Activated CD4-positive, alpha-beta T cell treated with anti-CD3 and anti-CD28 coated beads for 36 hours (primary cell): Measurements from ENCODE around the gene LEPR. TPM values are rescaled to one million over a fixed set of nuclear protein-coding genes. Genes with fewer than 3 reads are reported as not detected.

Experiments
- ATAC-seq: fragments of 200-7000 bp; cut with Tn5 transposase; one replicate; pipeline ENCODE4 v1.10.0; 2021; ENCODE audit warnings: mild to moderate bottlenecking, moderate library complexity
- CTCF ChIA-PET: fragments of 350-600 bp; sonication (Branson Sonifier 250); formaldehyde crosslinking; loops from one replicate; lab custom pipeline; 2021; ENCODE audit warnings: antibody characterized with exemption; lab: Charles Lee
- POLR2A ChIA-PET: fragments of 350-600 bp; sonication (Branson Sonifier 250); formaldehyde crosslinking; loops from one replicate; lab custom pipeline; 2021; ENCODE audit warnings: antibody characterized with exemption, inconsistent platforms; lab: Charles Lee
- DNase-seq: peaks from one replicate; pipeline ENCODE4 v3.0.0-alpha.2; 2020
- H3K27ac Mint-ChIP-seq: one replicate; pipeline ENCODE4 v1.8.0; 2021; ENCODE audit warnings: mixed read lengths
- H3K27me3 Mint-ChIP-seq: one replicate; pipeline ENCODE4 v1.8.0; 2021; ENCODE audit warnings: mixed read lengths
- H3K36me3 Mint-ChIP-seq: one replicate; pipeline ENCODE4 v1.8.0; 2021; ENCODE audit warnings: low read depth, mixed read lengths
- H3K4me1 Mint-ChIP-seq: one replicate; pipeline ENCODE4 v1.8.0; 2021; ENCODE audit warnings: mixed read lengths
- H3K4me3 Mint-ChIP-seq: one replicate; pipeline ENCODE4 v1.8.0; 2021; ENCODE audit warnings: mild to moderate bottlenecking, moderate library complexity, mixed read lengths
- H3K9me3 Mint-ChIP-seq: one replicate; pipeline ENCODE4 v1.8.0; 2021; ENCODE audit warnings: low read depth, mixed read lengths
- intact Hi-C, 2 experiments: fragments of 100-400 bp; cut with DNase I in 1 of 2; cut with micrococcal nuclease in 1 of 2; formaldehyde crosslinking; loops; one replicate each; pipeline versions ENCODE4 v1.14.2 to v1.15.1; 2022 to 2024; cut with DNase I, micrococcal nuclease
- total RNA-seq, 2 experiments: library from RNA; stranded (reverse); gene quantifications; one replicate each; pipeline ENCODE4 v1.2.3, GENCODE V29; 2021

Gene LEPR
- total RNA-seq, 2 experiments from 2014 or later: 2.7 to 3.7 TPM

- ATAC-seq (no peak), DNase-seq (no peak)
- Mint-ChIP-seq H3K4me3 (no peak overlapping the region), H3K4me1 (peaks cover 6% of the 10 kb centered on the region), H3K27ac (no peak overlapping the region), H3K27me3 (no peaks in the 10 kb centered on the region), H3K9me3 (no peaks in the 10 kb centered on the region), H3K36me3 (peaks cover 25% of the 10 kb centered on the region)
- ChIA-PET CTCF (no interaction called here), POLR2A (no interaction called here)
- intact Hi-C loops: loop anchor here (1.0 to 10.0 kb wide), 6 partner anchors 357 to 1832 kb away; partner anchors contain the start of gene PGM1 (in 1 of the 2)
These were observed 4.1 kb downstream of the LEPR start for GRCh38 chr1:65424573-65424889.

- intact Hi-C loops: loop anchor here in 1 of 2 experiments (10.0 kb wide), 1 partner anchor 1020 kb away; no protein-coding TSS in a partner anchor
- no peak for DNase-seq
- Mint-ChIP-seq H3K4me1 (peaks cover 6% of the 10 kb centered on the region), H3K4me3 (no peak overlapping the region), H3K9me3 (no peaks in the 10 kb centered on the region), H3K27me3 (no peaks in the 10 kb centered on the region), H3K27ac (no peak overlapping the region), H3K36me3 (peaks cover 25% of the 10 kb centered on the region)
- CTCF ChIA-PET: no interaction called here
- POLR2A ChIA-PET: no interaction called here
- ATAC-seq: no peak
These were observed 4.5 kb downstream of the LEPR start for GRCh38 chr1:65425006-65425405.

- ATAC-seq (no peak), DNase-seq (no peak)
- Mint-ChIP-seq H3K27me3 (no peaks in the 10 kb centered on the region), H3K9me3 (no peaks in the 10 kb centered on the region), H3K4me1 (peaks cover 8% of the 10 kb centered on the region), H3K36me3 (peaks cover 25% of the 10 kb centered on the region), H3K4me3 (no peak overlapping the region), H3K27ac (no peak overlapping the region)
- CTCF ChIA-PET: no interaction called here
- POLR2A ChIA-PET: no interaction called here
- intact Hi-C loops: loop anchor here in 1 of 2 experiments (10.0 kb wide), 1 partner anchor 1019 kb away; no protein-coding TSS in a partner anchor
These were observed 5.2 kb downstream of the LEPR start for GRCh38 chr1:65425697-65426096.

DNA sequence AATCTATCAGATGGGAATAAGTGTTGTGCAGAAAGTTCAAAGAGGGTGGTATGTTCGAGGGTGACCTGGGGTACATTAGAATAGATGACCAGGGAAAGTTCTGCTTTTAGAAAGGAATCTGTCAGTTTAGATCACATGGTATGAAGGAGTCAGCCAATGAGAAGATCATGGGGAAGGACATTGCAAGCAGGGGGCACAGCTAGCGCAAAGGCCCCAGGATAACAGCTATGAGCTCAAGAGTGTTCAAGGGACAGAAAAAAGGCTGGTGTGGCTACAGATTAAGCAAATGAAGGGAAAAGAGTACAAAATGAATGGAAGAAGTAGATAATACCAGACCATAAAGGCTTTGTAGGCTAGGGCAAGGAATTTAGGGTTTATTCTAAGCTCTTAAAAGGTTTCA is 8.6 kb downstream of the LEPR start:
- Mint-ChIP-seq H3K4me3 (no peak overlapping the region), H3K9me3 (no peaks in the 10 kb centered on the region), H3K36me3 (peaks cover 25% of the 10 kb centered on the region), H3K27me3 (no peaks in the 10 kb centered on the region), H3K27ac (no peak overlapping the region), H3K4me1 (peaks cover 12% of the 10 kb centered on the region)
- intact Hi-C loops: loop anchor here in 1 of 2 experiments (10.0 kb wide), 1 partner anchor 1016 kb away; no protein-coding TSS in a partner anchor
- POLR2A ChIA-PET: no interaction called here
- DNase-seq (no peak), ATAC-seq (no peak)
- CTCF ChIA-PET: interaction anchor here (1.5 kb wide), 3 partner anchors 30 to 258 kb away, joined by 3 to 5 read pairs (median 4); no protein-coding TSS in a partner anchor

DNA sequence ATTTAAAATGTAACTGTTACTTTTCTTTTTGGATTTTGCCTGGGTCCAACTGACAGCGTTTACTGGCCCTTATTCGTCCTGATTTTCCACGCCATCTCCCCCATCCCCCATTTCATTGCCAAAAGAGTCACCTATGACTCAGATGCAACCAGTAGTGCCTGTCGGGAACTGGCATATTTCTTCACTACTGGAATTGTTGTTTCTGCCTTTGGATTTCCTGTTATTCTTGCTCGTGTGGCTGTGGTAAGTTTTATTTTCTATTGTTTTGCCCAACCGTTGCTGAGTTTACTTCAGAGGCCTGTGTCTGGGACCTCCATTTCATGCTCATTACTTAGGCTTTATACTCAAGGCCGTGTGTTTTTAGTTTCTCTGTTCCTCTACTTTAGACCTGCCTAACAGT is 9.3 kb downstream of the LEPR start:
- ChIA-PET CTCF (interaction anchor here (0.7 to 2.2 kb wide), 6 partner anchors 8 to 258 kb away, joined by 3 to 12 read pairs (median 4); no protein-coding TSS in a partner anchor), POLR2A (no interaction called here)
- no peak for DNase-seq
- no peaks in the 10 kb centered on the region for H3K27me3 Mint-ChIP-seq
- peaks cover 12% of the 10 kb centered on the region for H3K4me1 Mint-ChIP-seq
- intact Hi-C loops: loop anchor here (5.0 to 10.0 kb wide), 2 partner anchors 257 to 1015 kb away; no protein-coding TSS in a partner anchor
- H3K9me3 Mint-ChIP-seq: no peaks in the 10 kb centered on the region
- peaks cover 25% of the 10 kb centered on the region for H3K36me3 Mint-ChIP-seq
- H3K4me3 Mint-ChIP-seq: no peak overlapping the region
- no peak for ATAC-seq
- peak overlapping the region; percentile 29 for H3K27ac Mint-ChIP-seq

DNA sequence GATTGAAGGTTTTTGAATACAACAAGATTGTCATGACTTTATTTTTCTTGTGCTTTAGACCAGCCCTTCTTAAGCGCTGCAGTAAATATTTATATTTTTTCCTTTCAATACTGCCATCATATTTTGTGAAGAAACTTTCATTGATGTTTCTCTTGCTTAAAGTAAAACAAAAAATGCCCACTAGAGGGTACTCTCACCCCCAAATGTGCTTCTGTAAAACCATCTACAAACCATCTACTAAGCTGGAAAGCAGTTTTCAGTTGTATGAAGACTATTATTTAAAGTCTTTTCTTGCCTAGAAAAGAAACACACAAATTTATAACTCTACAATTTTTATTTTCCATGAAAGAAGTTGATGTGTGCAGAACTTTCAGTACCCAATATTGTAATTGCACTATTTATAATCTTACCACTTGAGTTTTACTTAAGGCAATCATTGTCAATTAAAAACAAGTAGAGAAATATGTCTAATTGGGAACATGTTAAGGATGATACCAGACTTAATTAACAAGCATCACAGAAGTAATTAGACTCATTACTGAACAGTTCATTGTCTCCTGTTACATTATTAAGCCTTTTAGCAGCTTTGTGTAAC is 10.7 kb downstream of the LEPR start:
- ChIA-PET CTCF (interaction anchor here (0.6 to 2.2 kb wide), 8 partner anchors 9 to 1095 kb away, joined by 3 to 12 read pairs (median 4); partner anchors contain the start of genes LEPR and LEPROT), POLR2A (no interaction called here)
- intact Hi-C loops: loop anchor here (1.0 to 5.0 kb wide), 3 partner anchors 28 to 256 kb away; no protein-coding TSS in a partner anchor
- DNase-seq (no peak), ATAC-seq (no peak)
- no peak overlapping the region for H3K27ac Mint-ChIP-seq
- peaks cover 10% of the 10 kb centered on the region for H3K4me1 Mint-ChIP-seq
- peaks cover 13% of the 10 kb centered on the region for H3K36me3 Mint-ChIP-seq
- H3K27me3 Mint-ChIP-seq: no peaks in the 10 kb centered on the region
- no peaks in the 10 kb centered on the region for H3K9me3 Mint-ChIP-seq
- no peak overlapping the region for H3K4me3 Mint-ChIP-seq

DNA sequence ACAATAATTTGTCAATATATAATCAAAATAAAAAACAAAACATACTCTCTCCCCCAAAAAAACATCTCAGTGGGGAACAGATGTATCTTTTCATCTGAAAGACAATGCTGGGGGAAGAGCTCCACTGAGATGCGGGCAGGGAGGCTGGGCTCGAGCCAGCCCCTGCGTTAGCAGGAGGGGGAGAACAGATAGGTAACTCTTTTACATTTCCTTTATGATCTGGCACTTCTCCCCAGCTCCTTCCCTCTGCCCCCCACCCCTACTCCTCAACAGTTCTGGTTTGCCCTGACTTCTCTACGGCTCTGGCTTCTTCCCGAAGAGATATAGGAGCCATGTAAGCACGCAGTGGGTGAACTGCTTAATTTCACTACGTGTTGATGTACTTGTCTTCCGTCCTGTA is 12.4 kb downstream of the LEPR start:
- ChIA-PET POLR2A (no interaction called here), CTCF (no interaction called here)
- no peak for ATAC-seq
- Mint-ChIP-seq H3K27ac (no peak overlapping the region), H3K9me3 (no peaks in the 10 kb centered on the region), H3K36me3 (no peaks in the 10 kb centered on the region), H3K4me3 (no peak overlapping the region), H3K4me1 (peaks cover 10% of the 10 kb centered on the region), H3K27me3 (no peaks in the 10 kb centered on the region)
- DNase-seq: no peak
- intact Hi-C loops: loop anchor here in 1 of 2 experiments (5.0 kb wide), 1 partner anchor 254 kb away; no protein-coding TSS in a partner anchor

GRCh38 chr1:65434255-65434654 is 13.8 kb downstream of the LEPR start:
- ATAC-seq (no peak), DNase-seq (no peak)
- CTCF ChIA-PET: interaction anchor here (1.8 kb wide), 1 partner anchor 25 kb away, joined by 4 read pairs; no protein-coding TSS in a partner anchor
- Mint-ChIP-seq H3K27me3 (no peaks in the 10 kb centered on the region), H3K36me3 (no peaks in the 10 kb centered on the region), H3K4me1 (peaks cover 10% of the 10 kb centered on the region), H3K27ac (no peak overlapping the region), H3K9me3 (no peaks in the 10 kb centered on the region), H3K4me3 (no peak overlapping the region)
- POLR2A ChIA-PET: no interaction called here
- intact Hi-C loops: loop anchor here in 1 of 2 experiments (5.0 kb wide), 1 partner anchor 253 kb away; no protein-coding TSS in a partner anchor

GRCh38 chr1:65434760-65435159 is 14.3 kb downstream of the LEPR start:
- ATAC-seq: no peak
- no peaks in the 10 kb centered on the region for H3K27me3 Mint-ChIP-seq
- ChIA-PET CTCF (interaction anchor here (1.3 to 1.8 kb wide), 2 partner anchors 25 to 253 kb away, joined by 4 to 5 read pairs; no protein-coding TSS in a partner anchor), POLR2A (no interaction called here)
- no peak for DNase-seq
- H3K4me3 Mint-ChIP-seq: no peak overlapping the region
- intact Hi-C loops: loop anchor here in 1 of 2 experiments (5.0 kb wide), 1 partner anchor 253 kb away; no protein-coding TSS in a partner anchor
- no peaks in the 10 kb centered on the region for H3K36me3 Mint-ChIP-seq
- no peaks in the 10 kb centered on the region for H3K9me3 Mint-ChIP-seq
- H3K27ac Mint-ChIP-seq: no peak overlapping the region
- peaks cover 8% of the 10 kb centered on the region for H3K4me1 Mint-ChIP-seq

GRCh38 chr1:65435987-65436386 is 15.5 kb downstream of the LEPR start:
- Mint-ChIP-seq H3K9me3 (no peaks in the 10 kb centered on the region), H3K27ac (no peak overlapping the region), H3K27me3 (no peaks in the 10 kb centered on the region), H3K36me3 (no peaks in the 10 kb centered on the region), H3K4me3 (no peak overlapping the region), H3K4me1 (peaks cover under 1% of the 10 kb centered on the region)
- CTCF ChIA-PET: interaction anchor here (0.7 kb wide), 1 partner anchor 282 kb away, joined by 3 read pairs; no protein-coding TSS in a partner anchor
- POLR2A ChIA-PET: no interaction called here
- ATAC-seq: no peak
- no peak for DNase-seq
- intact Hi-C loops: no loop called here

DNA sequence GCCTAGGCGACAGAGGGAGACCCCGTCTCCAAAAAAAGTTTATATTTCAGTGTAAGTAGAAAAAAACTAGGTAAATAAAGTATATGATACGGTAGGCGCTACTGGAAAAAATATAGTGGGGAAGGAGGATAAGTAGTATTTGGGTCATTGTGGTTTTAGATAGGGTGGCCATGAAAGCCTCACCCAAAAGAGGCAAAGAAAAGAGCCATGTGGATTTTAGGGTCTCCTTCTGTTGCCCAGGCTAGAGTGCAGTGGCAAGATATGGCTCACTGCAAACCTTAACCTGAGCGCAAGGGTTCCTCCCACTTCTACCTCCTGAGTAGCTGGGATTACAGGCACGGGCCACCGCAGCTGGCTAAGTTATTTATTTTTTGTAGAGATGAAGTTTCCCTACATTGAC is 17.1 kb downstream of the LEPR start:
- intact Hi-C loops: no loop called here
- no peak overlapping the region for H3K4me3 Mint-ChIP-seq
- POLR2A ChIA-PET: no interaction called here
- H3K27ac Mint-ChIP-seq: no peak overlapping the region
- H3K36me3 Mint-ChIP-seq: no peaks in the 10 kb centered on the region
- no peak for DNase-seq
- H3K9me3 Mint-ChIP-seq: no peaks in the 10 kb centered on the region
- H3K4me1 Mint-ChIP-seq: no peaks in the 10 kb centered on the region
- CTCF ChIA-PET: interaction anchor here (0.7 to 1.5 kb wide), 3 partner anchors 54 to 268 kb away, joined by 3 to 4 read pairs (median 3); no protein-coding TSS in a partner anchor
- no peaks in the 10 kb centered on the region for H3K27me3 Mint-ChIP-seq
- no peak for ATAC-seq
